HG02759 (cell line): ENCODE measurements around the gene PRKAG2.
"Not testable (repeated sequence)": the region's sequence is repeated elsewhere in the genome, so short reads cannot be mapped to it uniquely, and the experiment has no call there.

Source experiments
- ATAC-seq: cut with Tn5 transposase; IDR thresholded peaks from one replicate; pipeline ENCODE4 v1.9.1; 2021; ENCODE audit warnings: mild to moderate bottlenecking, moderate library complexity; ENCODE audit not compliant: unreplicated experiment

Gene PRKAG2

DNA sequence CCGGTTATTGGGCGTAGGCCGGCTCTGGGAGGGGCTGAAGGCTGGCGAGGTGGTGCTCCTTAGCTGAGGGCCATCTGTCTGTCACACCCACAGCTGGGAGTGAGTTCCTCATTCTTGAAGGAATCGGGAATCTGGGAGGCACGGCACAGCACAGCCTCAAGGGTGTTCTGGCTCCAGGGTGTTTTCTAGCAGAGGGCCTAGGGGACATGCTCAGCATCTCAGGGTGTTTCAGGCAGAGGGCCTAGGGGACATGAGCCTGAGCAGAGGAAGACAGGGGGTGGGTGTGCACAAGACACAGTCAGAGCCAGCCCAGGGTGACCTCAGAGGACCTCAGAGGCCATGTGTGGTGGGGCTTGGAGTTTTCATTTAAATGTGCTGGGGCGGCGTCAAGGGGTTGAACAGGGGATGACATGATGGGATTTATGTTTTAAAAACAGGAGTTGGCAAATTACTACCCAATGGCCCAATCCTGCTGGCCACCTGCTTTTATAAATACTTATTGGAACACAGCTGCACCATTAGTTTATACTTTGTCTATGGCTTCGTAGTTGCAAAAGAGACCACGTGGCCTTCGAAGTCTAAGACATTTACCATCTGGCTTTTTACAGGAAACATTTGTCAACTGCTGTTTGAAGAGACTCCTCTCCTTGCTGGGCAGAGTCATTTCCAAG, 121.6 kb downstream of the PRKAG2 start:
- no peak for ATAC-seq

DNA sequence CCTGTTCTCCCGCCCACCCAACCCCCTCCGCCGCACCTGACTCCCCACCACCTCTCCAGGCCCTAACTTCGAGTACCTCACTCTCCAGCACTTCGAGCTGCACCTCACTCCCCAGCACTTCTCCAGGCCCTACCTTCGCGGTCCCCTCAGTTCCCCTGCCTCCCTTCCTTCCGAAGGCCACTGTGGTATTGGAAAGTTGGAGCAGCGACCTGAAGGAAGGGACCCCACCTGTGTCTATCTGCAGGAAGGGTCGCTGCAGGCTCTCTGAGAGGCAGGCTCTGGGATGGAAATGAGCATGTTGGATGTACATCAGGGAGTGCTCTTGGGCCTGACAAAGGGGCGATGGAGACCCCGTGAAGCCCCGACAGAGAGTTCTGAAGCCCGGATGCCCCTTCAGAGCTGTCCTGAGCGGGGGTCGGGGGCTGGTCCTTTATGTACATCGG, 122.2 kb downstream of the PRKAG2 start:
- no peak for ATAC-seq

DNA sequence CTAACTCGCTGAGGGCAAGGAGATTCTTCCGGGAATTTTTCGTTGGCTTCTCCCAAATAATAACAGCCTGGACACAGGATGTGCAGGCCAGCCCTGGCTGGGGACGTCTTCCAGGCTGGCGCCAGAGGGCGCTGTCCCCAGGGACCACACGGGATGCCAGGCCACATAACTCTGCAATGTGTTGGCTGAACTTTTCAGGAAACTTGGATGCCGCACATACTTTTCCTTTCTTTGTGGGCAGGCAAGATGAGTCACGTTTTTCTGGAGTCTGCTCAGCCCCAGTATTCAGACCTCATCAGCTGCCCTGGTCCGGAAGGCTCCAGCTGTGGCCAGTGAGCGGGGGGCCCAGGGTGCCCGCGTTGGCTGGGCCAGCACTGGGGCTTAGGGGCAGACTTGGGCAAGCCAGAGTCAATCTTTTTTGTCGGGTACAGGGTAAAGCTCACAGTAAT, 122.7 kb downstream of the PRKAG2 start:
- ATAC-seq, result peak; percentile 58

DNA sequence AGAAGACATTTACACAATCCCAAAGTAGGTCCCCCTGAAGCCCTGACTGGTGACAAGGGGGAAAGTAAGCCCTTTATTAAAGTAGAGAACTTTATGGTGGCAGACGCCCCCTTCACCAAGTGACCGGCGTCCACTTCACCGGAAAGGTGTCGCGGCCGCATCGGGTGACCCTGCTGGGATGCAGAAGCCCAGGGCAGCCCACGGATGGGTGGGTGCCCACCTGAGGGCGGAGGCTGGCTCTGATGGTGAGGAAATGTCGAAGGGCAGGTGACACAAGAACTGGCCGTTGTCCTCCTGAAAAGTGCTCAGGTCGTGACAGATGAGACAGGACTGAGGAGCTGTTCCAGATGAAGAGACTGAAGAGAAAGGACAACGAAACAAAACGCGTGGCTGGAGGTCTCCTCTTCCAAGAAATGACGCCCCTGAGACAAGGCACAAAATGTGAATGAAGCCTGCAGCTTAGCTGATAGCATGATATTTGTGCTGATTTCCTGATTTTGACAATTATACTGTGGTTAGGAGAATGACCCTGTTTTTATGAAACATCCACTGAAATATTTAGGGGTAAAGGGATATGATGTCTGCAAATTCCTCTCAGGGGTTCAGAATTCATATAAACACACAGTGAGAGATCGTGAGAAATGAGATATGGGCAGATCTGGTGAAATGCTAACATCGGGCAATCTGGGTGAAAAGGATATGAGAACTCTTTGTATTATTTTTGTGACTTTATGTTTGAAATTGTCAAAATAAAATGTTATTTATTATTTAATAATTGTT, 123.9 kb downstream of the PRKAG2 start:
- ATAC-seq, result no peak

DNA sequence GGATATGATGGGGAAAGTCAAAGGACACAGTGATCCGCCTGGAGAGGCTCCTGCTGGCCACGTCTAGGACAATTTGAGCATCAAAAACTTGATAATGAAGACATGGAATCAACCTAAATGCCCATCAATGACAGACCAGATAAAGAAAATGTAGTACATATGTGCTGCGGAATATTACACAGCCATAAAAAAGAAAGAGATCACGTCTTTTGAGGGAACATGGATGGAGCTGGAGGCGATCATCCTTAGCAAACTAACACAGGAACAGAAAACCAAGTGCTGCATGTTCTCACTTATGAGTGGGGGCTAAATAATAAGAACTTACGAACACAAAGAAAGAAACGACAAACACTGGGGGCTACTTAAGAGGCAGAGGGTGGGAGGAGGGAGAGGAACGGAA, 124.9 kb downstream of the PRKAG2 start:
- no peak for ATAC-seq

DNA sequence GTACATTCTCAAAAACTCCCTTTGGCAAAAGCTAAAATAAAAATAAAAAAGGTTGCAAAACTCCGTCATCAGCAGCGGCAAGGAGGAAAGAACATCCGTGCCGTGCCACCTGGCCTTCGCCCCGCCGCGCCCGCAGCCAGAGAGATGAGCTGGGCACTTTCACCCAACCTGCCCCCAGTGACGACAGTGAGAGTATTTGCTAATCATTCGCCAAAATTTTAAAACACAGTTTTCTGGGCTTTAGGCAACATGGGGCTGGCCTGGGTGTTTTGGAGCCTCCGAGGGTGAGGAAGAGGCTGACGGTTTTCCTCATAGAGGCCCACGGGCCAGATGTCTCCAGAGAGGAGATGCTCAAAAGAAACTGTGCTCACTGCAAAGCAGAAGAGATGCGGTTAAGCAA, 128.2 kb downstream of the PRKAG2 start:
- no peak for ATAC-seq

DNA sequence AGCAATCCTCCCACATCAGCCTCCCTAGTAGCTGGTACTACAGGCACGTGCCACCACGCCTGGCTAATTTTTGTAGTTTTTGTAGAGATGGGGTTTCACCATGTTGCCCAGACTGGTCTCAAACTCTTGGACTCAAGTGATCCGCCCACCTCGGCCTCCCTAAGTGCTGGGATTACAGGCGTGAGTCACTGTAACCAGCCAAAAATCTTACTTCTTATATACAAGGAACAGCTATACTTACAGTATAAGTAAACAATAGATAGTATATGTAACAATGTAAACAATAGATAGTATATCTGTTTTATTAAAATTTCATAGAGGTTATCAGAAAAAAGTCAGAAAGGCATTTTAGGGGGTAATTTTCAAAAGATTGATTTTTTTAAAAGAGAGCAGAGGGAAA, 128.9 kb downstream of the PRKAG2 start:
- ATAC-seq, result not testable (repeated sequence)

DNA sequence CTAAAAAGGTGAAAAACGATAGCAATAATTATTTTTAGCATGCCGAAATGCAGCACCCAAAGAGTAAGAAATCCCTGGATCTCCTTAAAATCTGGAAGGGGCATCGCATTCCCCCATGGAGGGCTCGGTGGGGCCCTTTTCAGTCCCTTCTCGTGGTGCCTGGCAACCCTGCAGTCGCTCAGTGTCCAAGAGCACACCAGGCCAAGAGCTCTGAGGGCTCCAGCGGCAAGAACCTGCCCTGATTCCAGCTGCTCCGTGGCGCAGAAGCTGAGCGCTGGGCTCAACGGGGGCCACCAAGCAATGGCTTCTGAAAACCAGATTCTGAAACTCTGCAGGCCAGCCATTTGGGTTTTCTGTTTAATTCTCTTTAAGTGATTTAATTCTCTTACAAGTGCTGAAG, 131.2 kb downstream of the PRKAG2 start:
- no peak for ATAC-seq

DNA sequence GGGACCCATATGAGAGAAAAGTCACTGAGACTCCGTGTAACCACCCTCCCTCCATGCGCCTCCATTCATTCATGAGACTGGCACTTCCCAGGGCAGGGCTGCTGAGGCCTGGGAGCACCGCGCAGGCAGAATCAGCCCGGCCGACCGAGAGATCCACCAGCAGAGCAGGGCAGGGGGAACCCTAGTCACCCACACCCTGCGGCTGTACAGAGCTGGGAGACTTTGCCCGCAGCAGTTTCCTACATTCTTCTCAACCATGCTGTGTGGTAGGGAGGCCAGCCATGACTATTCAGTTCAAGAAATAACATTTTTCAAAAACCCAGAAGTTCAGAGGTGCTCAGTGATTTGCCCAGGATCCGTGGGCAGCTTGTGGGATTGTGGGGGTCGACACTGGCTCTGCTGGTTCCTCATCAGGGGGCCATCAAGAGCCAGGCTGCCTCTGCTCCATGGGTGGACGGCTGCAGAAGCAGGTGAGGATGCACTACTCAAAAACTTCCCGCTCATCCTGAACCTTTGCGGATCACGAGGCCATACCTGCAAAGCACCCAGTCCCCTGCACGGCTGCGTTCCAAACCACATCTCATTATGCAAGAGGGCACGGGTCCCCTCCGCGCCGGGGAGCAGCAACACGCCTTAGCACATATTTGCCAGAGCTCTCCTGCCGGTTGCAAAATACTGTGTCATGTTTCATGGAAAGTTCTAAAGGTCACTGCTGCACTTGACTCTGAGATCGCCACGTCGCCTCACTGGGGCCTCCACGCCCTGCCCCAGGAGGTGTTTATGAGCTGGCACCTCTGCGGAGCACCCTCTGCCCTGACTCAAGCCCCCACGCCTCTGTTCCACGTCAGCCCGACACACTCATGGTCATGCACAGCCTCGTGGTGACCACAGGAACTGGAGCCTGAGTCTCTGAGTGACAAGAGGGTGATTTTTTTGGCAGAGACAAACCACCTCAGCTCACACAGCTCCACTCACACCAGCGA, 132.0 kb downstream of the PRKAG2 start:
- no peak for ATAC-seq

DNA sequence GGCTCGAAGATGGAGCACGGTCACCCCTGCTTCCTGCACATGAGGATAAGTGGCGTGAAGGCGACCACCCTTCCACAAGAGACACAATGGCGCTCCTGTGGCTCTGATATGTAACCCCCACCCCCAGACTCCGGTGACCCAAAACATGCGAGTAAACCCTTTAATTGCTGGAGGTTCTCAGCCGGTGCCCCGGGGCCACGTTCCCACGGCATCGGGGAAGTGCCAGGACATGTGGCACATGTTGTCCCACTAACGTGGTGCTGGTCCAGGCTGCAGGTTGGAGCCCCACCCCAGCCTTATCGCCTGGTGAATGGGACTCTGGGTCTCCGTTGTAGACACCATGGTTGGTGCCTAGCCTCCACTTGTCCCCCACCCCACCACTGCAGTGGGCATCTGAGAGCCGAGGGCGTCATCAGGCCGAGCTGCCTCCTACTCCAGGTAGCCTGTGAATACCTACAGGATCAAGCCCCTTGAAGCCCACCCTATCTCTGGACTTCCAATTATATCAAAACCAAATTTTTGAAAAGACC, 132.8 kb downstream of the PRKAG2 start:
- no peak for ATAC-seq

DNA sequence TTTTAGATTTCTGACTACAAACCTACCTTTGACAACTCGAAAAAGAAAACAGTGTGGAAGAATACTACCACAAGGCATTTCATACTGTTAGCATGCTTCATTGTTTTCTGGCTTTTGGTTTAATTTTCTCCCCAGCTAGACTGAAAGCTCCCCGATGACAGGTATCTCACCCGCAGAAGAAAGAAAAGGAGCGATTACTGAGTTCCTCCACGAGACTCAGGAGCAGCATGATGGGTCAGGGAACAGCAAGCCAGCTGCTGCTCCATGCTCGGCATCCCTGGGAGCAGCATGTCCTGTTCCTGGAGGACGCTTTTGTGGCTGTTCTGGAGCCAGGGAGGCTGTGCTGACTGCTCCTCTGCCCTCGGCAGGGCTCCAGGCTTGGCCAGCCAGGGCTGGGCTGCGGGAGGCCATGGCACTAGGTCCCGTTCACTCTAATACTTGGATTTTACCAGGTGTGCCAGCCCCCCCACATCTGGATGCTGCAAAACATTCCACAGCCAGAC, 133.4 kb downstream of the PRKAG2 start:
- ATAC-seq, result no peak

DNA sequence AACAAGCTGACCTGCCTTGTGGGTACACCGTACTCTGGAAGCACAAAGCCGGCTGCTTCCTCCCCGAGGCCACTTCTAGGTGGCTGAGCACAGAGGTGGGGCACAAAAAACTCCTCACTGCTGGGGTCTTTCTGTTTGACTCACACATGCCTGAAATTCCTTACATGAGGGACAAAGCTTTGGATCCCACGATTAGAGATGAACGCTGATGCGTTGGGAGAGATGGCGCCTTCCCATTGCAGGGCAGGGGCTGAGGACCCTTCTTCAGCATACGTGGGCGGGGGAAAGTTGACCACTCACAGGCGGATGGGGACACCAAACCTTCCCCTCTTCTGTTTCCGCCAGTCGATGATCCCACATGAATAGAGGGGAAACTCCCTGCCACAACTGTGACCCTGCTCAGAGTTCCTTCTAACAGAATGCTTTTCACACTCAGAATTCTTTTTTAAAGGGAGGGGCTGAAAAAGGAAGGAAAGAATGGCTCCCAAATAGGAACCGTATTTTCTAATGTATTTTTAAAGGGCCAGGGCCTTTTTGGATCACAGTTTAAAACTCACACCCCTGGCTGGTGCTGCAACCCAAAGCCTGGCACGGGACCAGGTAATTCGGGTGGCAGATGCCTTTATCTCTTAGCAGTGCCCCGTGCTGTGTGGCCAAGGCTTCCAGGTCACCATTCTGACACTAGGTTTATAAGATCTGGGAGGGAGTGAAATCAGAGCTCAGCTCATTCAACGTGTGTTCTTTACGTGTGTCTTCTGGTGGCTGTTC, 134.0 kb downstream of the PRKAG2 start:
- no peak for ATAC-seq

DNA sequence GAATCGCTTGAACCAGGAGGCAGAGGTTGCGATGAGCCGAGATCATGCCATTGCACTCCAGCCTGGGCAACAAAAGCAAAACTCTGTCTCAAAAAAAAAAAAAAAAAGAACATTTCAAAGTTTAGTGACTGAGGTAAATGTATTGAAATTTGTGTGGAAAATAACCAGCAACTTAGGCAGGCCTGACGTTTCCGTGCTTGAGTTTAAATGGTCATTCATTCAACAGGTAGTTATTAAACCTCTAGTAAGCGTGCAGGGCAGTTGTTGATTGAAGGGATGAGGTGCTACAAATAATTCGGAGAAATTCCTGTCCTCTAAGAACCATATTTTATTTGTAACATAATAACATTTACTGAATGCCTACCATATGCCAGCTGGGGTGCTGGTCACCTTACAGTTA, 135.3 kb downstream of the PRKAG2 start:
- no peak for ATAC-seq

DNA sequence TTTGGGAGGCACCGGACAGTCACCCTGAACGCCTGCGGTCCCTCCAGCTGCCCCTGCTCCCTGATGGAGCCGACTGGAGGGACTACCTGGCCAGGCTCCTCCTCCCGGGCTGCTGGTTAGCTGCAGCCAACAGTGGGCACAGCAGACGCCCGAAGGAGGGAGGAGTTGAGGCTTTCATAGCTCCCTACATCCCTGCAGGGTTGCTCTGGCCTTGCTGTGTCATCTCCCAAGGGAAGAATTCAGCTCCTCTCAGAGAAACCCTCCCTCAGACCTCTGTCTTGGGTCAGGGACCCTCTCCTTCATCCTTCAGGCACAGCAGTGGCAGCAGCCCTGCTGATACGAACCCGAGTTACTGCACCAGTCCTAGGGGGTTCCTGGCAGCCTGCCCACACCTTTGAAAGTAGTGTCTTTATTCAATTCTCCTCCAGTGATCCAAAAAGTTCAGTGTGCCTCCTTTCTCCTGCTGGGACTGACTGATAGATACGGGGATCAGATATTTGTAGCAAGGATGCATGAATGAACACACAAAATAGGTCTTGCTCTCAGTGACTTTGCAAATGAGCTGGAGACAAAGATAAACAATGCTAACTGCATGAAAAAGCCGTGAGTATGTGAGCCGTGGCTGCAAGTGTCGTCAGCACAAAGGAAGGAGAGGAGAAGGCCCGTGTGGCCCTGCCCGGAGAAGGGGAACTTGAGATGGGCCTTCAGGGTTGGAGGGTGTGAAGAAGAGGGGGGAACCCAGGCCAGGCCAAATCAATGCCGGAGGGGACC, 136.6 kb downstream of the PRKAG2 start:
- no peak for ATAC-seq

DNA sequence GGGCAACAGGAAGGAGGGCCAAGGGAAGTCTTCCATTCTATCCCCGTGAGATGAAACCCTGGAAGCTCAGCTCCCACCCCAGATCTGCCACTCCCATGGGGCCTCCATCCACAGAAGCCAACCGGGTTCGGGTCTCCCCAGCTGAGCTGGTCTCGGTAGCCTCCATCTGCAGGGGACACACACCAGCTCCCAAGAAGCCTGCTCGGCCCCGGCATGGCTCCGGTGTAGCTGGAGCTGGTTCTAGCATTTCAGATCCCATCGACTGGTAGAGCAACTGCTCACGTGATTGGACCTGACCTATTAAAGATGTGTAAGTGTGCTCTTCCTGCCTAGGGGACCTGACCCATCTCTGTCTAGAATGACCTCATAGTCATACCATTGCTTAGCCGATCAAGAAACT, 138.0 kb downstream of the PRKAG2 start:
- ATAC-seq, result no peak

DNA sequence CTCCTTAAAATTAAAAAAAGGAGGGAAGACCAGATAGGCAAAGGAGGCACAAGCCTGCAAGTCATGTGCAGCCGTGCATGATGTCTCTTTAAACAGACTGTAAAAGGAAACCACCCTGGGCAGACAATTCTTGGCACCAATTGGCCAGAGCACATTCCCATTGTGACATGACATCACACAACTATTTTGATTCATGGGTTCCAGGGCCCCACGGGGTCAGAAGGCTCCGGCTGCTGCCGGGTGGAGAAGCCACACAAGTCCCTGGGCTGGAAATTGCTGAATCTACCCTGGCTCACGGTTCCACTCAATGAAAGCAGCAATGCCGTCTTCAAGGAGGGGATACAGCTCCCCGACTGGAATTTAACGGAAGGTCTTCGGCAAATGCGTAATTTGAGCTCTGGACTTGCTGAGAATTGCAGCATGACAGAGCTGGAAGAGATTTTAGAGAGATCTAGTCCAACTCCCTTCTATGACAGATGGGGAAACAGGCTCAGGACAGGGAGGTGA, 140.5 kb downstream of the PRKAG2 start:
- no peak for ATAC-seq

DNA sequence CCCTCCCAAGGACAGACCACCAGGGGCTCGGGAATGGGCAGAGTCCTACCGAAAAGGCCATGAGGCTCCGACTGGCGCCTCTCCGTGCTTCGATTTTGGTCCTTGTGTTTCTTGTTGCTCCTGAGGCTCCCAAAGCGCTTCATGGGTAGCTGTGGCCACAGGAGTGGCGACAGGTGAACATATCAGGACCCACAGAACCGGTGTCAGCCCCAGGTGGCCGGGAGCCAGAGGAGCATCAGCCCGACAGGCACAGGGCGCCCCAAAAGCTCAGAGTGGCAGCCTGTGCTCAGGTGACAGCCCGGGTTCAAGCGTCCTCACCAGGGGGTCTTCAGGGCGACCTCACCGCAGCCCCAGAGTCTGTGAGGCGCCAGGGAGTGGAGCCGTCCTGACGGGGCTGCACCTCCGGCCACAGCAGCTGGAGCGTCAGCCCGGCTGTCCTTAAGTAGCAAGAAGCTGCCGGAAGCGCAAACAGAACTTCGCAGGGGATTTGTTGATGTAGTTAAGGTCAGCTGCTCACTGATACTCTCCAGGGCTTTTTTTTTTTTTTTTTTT, 141.0 kb downstream of the PRKAG2 start:
- no peak for ATAC-seq

DNA sequence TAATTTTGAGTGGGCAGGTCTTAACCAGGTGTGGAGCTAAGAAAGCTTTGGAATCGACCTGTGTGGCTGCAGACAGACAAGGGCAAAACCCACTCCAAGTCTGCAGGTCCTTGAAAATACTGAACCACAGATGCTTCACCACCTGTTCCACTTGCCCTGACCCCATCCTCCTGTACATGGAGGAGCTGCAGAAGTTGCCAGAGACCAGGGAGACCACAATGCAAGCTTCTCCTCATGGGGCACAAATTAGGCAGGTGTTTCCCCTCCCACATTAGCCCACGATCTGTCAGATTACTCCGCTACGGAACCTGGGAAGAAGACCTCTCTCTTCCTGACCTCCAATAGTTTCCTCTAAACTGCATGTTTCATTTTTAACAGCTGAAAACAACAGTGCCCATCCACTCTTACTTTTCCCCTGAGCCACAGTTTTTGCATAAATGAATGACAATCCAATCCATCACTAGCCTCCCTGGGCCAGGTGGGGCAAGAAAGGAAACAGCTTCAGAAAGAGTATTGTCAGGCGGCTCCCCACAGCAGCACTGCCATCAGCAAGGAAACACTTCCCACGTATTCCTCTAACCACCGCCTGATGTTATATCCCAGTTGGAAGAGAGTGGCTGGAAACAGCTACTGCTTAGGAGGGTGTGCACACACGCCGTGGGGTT, 141.6 kb downstream of the PRKAG2 start:
- no peak for ATAC-seq
